Umbilical cord (tissue), 2 donors: Measurements from ENCODE around the gene COX6B2. TPM values are rescaled to one million over a fixed set of nuclear protein-coding genes. Genes with fewer than 3 reads are reported as not detected.

Experiments
- DNase-seq: peaks from one replicate; pipeline ENCODE4 v3.0.0-alpha.2; 2015; ENCODE audit warnings: low spot score
- total RNA-seq: library from RNA; depleted of rRNA; stranded (reverse); fragments of >200 nt; gene quantifications from one replicate; pipeline ENCODE4 v1.2.3, GENCODE V29; 2014; ENCODE audit warnings: low replicate concordance; ENCODE audit not compliant: insufficient read depth

COX6B2 gene
- total RNA-seq, 1 donor from 2014 or later, result not detected

GRCh38 chr19:55362174-55362989 is 7.9 kb upstream of the COX6B2 start:
- no peak for DNase-seq

DNA sequence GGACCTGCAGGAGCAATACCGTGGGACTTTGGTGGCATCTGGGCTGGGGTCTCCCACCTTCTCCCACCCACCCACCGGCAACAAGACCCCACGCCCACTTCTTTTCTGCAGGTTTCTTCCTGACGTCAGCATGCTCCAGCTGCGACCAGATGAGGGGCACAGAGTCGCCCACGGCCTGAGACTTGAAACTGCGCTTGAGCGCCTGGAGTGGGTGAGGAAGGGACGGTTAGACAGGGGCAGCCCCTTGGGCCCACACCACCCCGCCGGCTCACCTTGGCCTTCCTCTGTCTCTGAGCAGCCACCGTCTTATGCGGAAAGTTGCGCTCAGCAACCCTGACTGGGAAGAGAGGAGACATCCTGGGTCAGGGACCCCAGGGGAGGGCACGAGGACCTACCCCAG is 6.4 kb upstream of the COX6B2 start:
- DNase-seq, result no peak

GRCh38 chr19:55358943-55359908 is 4.7 kb upstream of the COX6B2 start:
- DNase-seq, result no peak

GRCh38 chr19:55358493-55358892 is 4.0 kb upstream of the COX6B2 start:
- DNase-seq, result no peak

DNA sequence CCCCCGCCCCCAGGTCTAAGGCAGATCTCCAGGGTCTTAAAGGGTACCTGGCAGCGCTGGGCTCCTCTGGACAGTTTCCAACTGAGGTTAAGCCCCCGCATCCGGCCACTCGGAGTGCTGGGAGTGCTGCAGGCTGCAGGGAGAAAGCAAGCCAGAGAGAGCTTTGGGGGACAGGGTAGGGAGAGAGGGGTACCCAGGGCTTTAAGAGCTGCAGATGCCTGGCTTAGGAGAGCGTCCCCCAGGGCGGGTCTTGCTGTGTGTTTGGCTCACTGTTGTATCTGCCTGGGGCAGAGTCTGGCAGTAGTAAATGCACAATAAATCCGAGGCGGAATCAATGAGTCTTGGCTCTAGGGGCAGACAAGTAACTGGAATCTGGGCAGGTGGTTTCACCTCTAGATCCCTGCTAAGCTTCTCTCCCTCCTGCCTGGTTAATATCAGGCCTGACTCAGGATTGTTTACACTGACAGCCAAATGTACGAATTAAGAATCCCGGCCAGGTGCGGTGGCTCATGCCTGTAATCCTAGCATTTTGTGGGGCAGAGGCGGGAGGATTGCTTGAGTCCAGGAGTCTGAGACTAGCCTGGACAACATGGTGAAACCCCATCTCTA is 798 bp upstream of the COX6B2 start:
- no peak for DNase-seq

GRCh38 chr19:55353803-55354697 is 469 bp downstream of the COX6B2 start:
- DNase-seq, result peak; percentile 59

GRCh38 chr19:55353356-55353802 is 1.1 kb downstream of the COX6B2 start:
- DNase-seq, result no peak

- DNase-seq, result no peak
Observed at GRCh38 chr19:55352549-55353145, 1.9 kb downstream of the COX6B2 start.

DNA sequence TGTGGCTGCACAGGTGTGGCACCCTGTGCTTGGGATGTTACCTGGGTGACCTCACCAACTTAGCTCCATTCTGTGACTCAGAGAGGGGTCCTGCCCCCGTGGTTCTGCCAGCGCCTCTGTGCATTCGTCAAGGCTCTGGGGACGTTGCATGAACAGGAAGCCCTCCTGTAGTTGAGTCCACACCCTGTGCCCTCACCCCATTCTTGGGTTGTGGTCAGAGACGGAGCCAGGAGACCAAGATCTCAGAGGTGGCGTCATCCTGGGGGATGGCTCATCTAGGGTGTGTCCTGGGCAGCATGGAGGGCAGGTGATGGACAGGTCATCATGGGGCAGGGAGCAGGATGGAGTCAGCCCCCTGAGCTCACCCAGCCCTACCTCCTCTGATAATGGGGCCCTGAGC is 2.5 kb downstream of the COX6B2 start:
- no peak for DNase-seq

- no peak for DNase-seq
Observed at GRCh38 chr19:55350620-55351315, 3.8 kb downstream of the COX6B2 start.

DNA sequence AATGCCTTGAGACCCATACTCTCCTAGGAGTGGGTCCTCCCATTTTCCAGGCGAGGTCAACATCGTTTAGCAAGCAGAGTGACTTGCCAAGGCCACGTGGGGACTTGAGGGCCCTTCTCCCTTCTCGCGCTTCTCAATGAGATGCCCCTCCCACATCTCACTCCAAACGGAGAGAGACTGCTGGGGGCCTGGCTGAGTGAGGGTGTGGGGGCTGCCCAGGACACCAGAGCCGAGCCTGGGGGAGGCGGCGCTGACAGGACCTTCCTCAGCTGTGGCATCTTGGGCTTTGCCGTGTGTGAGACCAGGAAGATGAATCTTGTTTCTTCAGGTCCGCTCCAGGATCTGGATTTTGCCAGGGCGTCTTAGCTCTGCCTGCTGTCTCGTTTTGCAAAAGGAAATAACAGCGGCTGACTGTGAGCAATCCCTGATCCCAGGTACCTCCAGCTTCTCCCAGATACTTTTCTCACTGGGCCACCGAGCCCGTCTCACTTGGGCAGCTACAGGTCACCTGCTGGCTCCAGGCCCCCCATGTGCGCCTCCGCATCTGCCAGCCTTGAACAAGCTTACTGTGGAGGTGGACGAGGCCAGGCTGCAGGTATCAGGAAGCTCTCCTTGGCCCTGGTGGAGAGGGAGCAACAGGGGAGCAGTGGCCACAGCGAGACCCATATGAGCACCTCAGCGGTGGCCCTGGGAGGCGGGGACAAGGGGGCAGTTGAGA is 6.0 kb downstream of the COX6B2 start:
- no peak for DNase-seq

DNA sequence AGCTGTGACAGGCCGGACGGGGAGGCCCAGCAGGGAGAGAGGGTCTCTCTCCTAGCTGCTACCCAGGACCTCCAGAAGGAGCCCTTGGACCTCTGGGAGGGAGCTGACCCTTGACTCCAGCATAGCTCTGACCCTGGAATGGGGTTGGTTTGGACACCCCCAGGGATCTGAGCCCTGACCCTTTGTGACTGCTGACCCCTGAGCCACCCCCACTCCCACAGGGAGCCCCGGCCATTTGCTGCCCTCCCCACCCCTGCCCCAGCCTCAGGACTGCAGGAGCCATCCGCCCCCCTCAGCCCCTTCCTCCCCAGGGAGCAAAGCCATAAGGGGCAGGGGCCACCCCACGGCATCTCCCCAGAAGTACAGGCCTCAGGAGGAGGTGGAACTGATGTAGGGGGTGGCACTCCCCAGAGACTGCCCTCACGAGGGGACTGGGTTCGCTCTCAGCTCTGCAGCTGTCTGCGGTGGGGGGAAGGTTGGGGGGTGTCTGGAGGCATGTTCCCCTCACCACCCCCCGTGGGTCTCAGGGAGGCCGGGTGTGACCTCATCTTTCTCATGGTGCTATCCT is 7.0 kb downstream of the COX6B2 start:
- DNase-seq, result no peak

GRCh38 chr19:55346725-55347441 is 7.6 kb downstream of the COX6B2 start:
- DNase-seq, result no peak

DNA sequence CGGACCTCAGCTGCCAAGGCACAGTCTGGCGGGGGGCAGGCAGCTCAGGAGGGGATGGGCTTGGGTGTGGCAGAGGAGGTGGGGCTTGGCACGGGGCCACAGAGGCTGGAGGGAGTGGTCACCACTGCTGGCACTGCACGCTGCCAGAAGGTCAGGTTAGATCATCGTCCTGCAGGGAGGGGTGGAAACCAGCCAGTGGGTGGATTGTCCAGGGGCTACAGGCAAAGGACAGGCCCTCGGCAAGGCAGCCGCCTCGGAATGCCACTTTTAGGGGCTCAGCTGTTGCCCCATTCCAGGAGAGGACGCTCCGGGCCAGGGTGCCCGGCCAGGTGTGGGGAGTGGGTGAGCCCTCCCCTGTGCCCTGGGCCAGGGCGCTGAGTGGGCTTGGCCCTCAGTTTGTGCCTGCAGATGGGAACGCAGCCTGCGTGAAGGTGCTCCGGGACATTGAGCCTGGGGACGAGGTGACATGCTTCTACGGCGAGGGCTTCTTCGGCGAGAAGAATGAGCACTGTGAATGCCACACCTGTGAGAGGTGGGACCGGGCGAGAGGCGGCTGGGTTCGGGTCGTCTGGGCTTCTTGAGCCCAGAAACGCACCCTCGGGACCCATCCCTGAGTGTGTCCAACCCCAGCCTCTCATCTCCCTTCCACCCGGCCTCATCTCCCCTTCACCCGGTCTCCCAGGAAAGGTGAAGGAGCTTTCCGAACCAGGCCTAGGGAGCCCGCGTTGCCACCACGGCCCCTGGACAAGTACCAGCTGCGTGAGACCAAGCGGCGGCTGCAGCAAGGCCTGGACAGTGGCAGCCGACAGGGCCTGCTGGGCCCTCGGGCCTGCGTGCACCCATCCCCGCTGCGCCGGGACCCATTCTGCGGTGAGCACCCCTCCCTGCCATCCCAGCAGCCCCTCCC is 8.4 kb downstream of the COX6B2 start:
- DNase-seq, result peak; percentile 48

- DNase-seq, result no peak
Observed at GRCh38 chr19:55345101-55345817, 9.3 kb downstream of the COX6B2 start.

- DNase-seq, result no peak
Observed at GRCh38 chr19:55344444-55344843, 10.1 kb downstream of the COX6B2 start.
